H1 (cell line): ENCODE data around the gene SLC25A38. TPM values are rescaled to one million over a fixed set of nuclear protein-coding genes. Genes with fewer than 3 reads are reported as not detected.

Source experiments
- CTCF ChIA-PET: fragments of 300-600 bp; sonication (Branson Sonifier 250); formaldehyde crosslinking; loops from one replicate; lab custom pipeline; 2021; ENCODE audit not compliant: partially characterized antibody; lab: Charles Lee
- POLR2A ChIA-PET: fragments of 300-600 bp; sonication (Branson Sonifier 250); formaldehyde crosslinking; loops from one replicate; lab custom pipeline; 2021; ENCODE audit warnings: inconsistent platforms; ENCODE audit not compliant: partially characterized antibody; lab: Charles Lee
- DNase-seq, 2 experiments: peaks; one replicate each; pipeline versions ENCODE4 v3.0.0 to v3.0.0-alpha.2; 2010 to 2022; ENCODE audit warnings: low spot score in 2 of 2, low read depth in 1 of 2, mixed read lengths in 1 of 2
- FAIRE-seq: peaks from 2 replicates; lab custom pipeline; 2011; peaks lifted over from hg19 to GRCh38; lab: Jason Lieb, UNC
- H2AFZ ChIP-seq: 2 replicates; pipeline ENCODE4 v1.8.1; 2012; ENCODE audit warnings: low read length, inconsistent platforms
- H2AK5ac ChIP-seq: 2 replicates; pipeline ENCODE4 v1.6.1; 2013; ENCODE audit warnings: low read depth, low read length
- H2BK120ac ChIP-seq: replicated peaks from 2 replicates; pipeline ENCODE3; 2013; ENCODE audit warnings: low read depth, low read length, inconsistent platforms
- H2BK12ac ChIP-seq: 2 replicates; pipeline ENCODE4 v1.6.1; 2013; ENCODE audit warnings: low read depth, low read length
- H2BK15ac ChIP-seq: 2 replicates; pipeline ENCODE4 v1.6.1; 2013; ENCODE audit warnings: low read length
- H2BK20ac ChIP-seq: 2 replicates; pipeline ENCODE4 v1.6.1; 2013; ENCODE audit warnings: low read length
- H2BK5ac ChIP-seq: 2 replicates; pipeline ENCODE4 v1.6.1; 2013; ENCODE audit warnings: low read depth, low read length
- H3K14ac ChIP-seq: 2 replicates; pipeline ENCODE4 v1.6.1; 2013; ENCODE audit warnings: inconsistent platforms; ENCODE audit not compliant: insufficient read length
- H3K18ac ChIP-seq: 2 replicates; pipeline ENCODE4 v1.6.1; 2013; ENCODE audit warnings: low read length; ENCODE audit errors: extremely low read depth
- H3K23ac ChIP-seq: 2 replicates; pipeline ENCODE4 v1.6.1; 2013; ENCODE audit warnings: inconsistent platforms; ENCODE audit not compliant: insufficient read length
- H3K23me2 ChIP-seq: 2 replicates; pipeline ENCODE4 v1.6.1; 2013; ENCODE audit warnings: low read depth, low read length
- H3K27ac ChIP-seq: 2 replicates; pipeline ENCODE4 v1.6.1; 2011; ENCODE audit warnings: low read depth, low read length, inconsistent platforms
- H3K27me3 ChIP-seq, 4 experiments: replicated peaks in 1 of 4; 1 replicate in 1 of 4; 2 replicates in 3 of 4; pipeline versions ENCODE4 v1.6.1 to v1.8.1; 2011 to 2013; ENCODE audit warnings: low read length in 3 of 4, mild to moderate bottlenecking in 3 of 4, inconsistent platforms in 2 of 4, mixed read lengths in 2 of 4, moderate library complexity in 1 of 4; ENCODE audit not compliant: control insufficient read depth in 3 of 4, insufficient read depth in 3 of 4; ENCODE audit errors: extremely low read depth in 1 of 4
- H3K36me3 ChIP-seq, 4 experiments: 2 replicates each; pipeline versions ENCODE4 v1.6.1 to v1.8.1; 2011 to 2013; ENCODE audit warnings: mild to moderate bottlenecking in 4 of 4, low read length in 3 of 4, moderate library complexity in 2 of 4, control low read depth in 1 of 4, inconsistent platforms in 1 of 4; ENCODE audit not compliant: insufficient read depth in 4 of 4, control insufficient read depth in 2 of 4
- H3K4ac ChIP-seq: replicated peaks from 2 replicates; pipeline ENCODE3; 2013; ENCODE audit warnings: low read length, low read depth, mixed read lengths, inconsistent platforms; ENCODE audit not compliant: insufficient read length
- H3K4me1 ChIP-seq, 4 experiments: replicated peaks in 1 of 4; 1 replicate in 1 of 4; 2 replicates in 3 of 4; pipeline versions ENCODE4 v1.6.1 to v1.8.1; 2011 to 2013; ENCODE audit warnings: low read length in 3 of 4, inconsistent platforms in 2 of 4, mixed read lengths in 1 of 4; ENCODE audit not compliant: insufficient read depth in 4 of 4, control insufficient read depth in 3 of 4
- H3K4me2 ChIP-seq, 2 experiments: 2 replicates each; pipeline versions ENCODE4 v1.6.1 to v1.8.1; 2011 to 2013; ENCODE audit warnings: low read depth in 2 of 2, low read length in 2 of 2, control low read depth in 1 of 2, inconsistent platforms in 1 of 2, mild to moderate bottlenecking in 1 of 2; ENCODE audit not compliant: insufficient read depth in 1 of 2
- H3K4me3 ChIP-seq, 4 experiments: fragments of 200-600, 300-600 bp in 1 of 4; sonication (generic), shearing (Covaris generic), sonication (Bioruptor Twin) in 1 of 4; 2 replicates each; pipeline versions ENCODE4 v1.5.1 to v1.8.1; 2011 to 2016; ENCODE audit warnings: low read length in 4 of 4, low read depth in 3 of 4, control low read depth in 2 of 4, inconsistent platforms in 2 of 4, mild to moderate bottlenecking in 2 of 4, mixed read lengths in 1 of 4, moderate library complexity in 1 of 4; ENCODE audit not compliant: insufficient read depth in 2 of 4; ENCODE audit errors: extremely low read depth in 1 of 4
- H3K56ac ChIP-seq: replicated peaks from 2 replicates; pipeline ENCODE3; 2013; ENCODE audit warnings: low read depth, mild to moderate bottlenecking, mixed read lengths, low read length, inconsistent platforms; ENCODE audit not compliant: insufficient read length
- H3K79me1 ChIP-seq: 2 replicates; pipeline ENCODE4 v1.6.1; 2013; ENCODE audit warnings: low read depth, low read length, control low read depth
- H3K79me2 ChIP-seq, 2 experiments: 2 replicates each; pipeline versions ENCODE4 v1.6.1 to v1.8.1; 2012 to 2013; ENCODE audit warnings: low read length in 2 of 2, mild to moderate bottlenecking in 2 of 2, inconsistent platforms in 1 of 2; ENCODE audit not compliant: insufficient read depth in 2 of 2, control insufficient read depth in 1 of 2
- H3K9ac ChIP-seq, 4 experiments: replicated peaks in 1 of 4; 1 replicate in 1 of 4; 2 replicates in 3 of 4; pipeline versions ENCODE4 v1.6.1 to v1.8.1; 2011 to 2013; ENCODE audit warnings: low read depth in 3 of 4, low read length in 3 of 4, control low read depth in 2 of 4, mild to moderate bottlenecking in 2 of 4, moderate library complexity in 2 of 4, inconsistent platforms in 1 of 4; ENCODE audit errors: extremely low read depth in 1 of 4
- H3K9me3 ChIP-seq, 2 experiments: 2 replicates each; pipeline versions ENCODE4 v1.6.1 to v1.8.1; 2012 to 2013; ENCODE audit warnings: mild to moderate bottlenecking in 2 of 2, moderate library complexity in 2 of 2, control low read depth in 1 of 2, inconsistent platforms in 1 of 2, low read depth in 1 of 2, low read length in 1 of 2, mixed read lengths in 1 of 2; ENCODE audit not compliant: insufficient read depth in 2 of 2
- H4K20me1 ChIP-seq, 2 experiments: replicated peaks in 1 of 2; 2 replicates each; pipeline versions ENCODE3 to v1.8.1; 2011 to 2013; ENCODE audit warnings: inconsistent platforms in 2 of 2, low read length in 2 of 2, mild to moderate bottlenecking in 1 of 2; ENCODE audit not compliant: insufficient read depth in 2 of 2, control insufficient read depth in 1 of 2
- H4K5ac ChIP-seq: 2 replicates; pipeline ENCODE4 v1.6.1; 2013; ENCODE audit warnings: low read length, low read depth, mixed read lengths, inconsistent platforms; ENCODE audit not compliant: insufficient read length
- H4K8ac ChIP-seq: 2 replicates; pipeline ENCODE4 v1.8.0; 2013; ENCODE audit warnings: mild to moderate bottlenecking, moderate library complexity, low read length, inconsistent platforms; ENCODE audit not compliant: insufficient read depth; ENCODE audit errors: extremely low read depth
- H4K91ac ChIP-seq: replicated peaks from 2 replicates; pipeline ENCODE3; 2013; ENCODE audit warnings: low read length, mixed read lengths, inconsistent platforms; ENCODE audit not compliant: insufficient read length
- ATF2 ChIP-seq: IDR thresholded peaks from 2 replicates; pipeline ENCODE4 v1.6.1; 2012; ENCODE audit warnings: low read length, inconsistent platforms
- CBX8 ChIP-seq: fragments of 300-800, 300-1000 bp; sonication (generic); IDR thresholded peaks from 2 replicates; pipeline ENCODE4 v1.7.1; 2016; ENCODE audit warnings: low read depth, low read length, borderline replicate concordance
- CEBPB ChIP-seq: IDR thresholded peaks from 2 replicates; pipeline ENCODE4 v1.6.1; 2012; ENCODE audit warnings: low read depth, low read length
- CHD1 ChIP-seq: IDR thresholded peaks from 2 replicates; pipeline ENCODE4 v1.6.1; 2012; ENCODE audit warnings: low read depth, low read length, improper control_type of control experiment
- E2F6 ChIP-seq: IDR thresholded peaks from 2 replicates; pipeline ENCODE4 v1.6.1; 2012; ENCODE audit warnings: inconsistent platforms
- HDAC6 ChIP-seq: IDR thresholded peaks from one replicate; pipeline ENCODE4 v1.7.1; 2012; ENCODE audit warnings: low read depth, mild to moderate bottlenecking, inconsistent platforms, low read length, moderate library complexity
- MAX ChIP-seq: IDR thresholded peaks from 2 replicates; pipeline ENCODE4 v1.6.1; 2012; ENCODE audit warnings: inconsistent platforms
- SIN3A ChIP-seq, 2 experiments: IDR thresholded peaks in 1 of 2; conservative IDR thresholded peaks in 1 of 2; 2 replicates each; pipeline ENCODE4 v1.6.1; 2011 to 2012; ENCODE audit warnings: low read length in 2 of 2, improper control_type of control experiment in 1 of 2, low read depth in 1 of 2, mild to moderate bottlenecking in 1 of 2
- SIX5 ChIP-seq: IDR thresholded peaks from 2 replicates; pipeline ENCODE4 v1.6.1; 2011; ENCODE audit warnings: mild to moderate bottlenecking, low read depth, low read length
- SUZ12 ChIP-seq: fragments of 200-600 bp; sonication (generic); IDR thresholded peaks from 2 replicates; pipeline ENCODE4 v1.6.1; 2012; ENCODE audit warnings: mild to moderate bottlenecking, inconsistent platforms, low read length, moderate library complexity, mixed read lengths
- TBP ChIP-seq: IDR thresholded peaks from 2 replicates; pipeline ENCODE4 v1.6.1; 2011; ENCODE audit warnings: low read depth, low read length, improper control_type of control experiment
- ZNF274 ChIP-seq: IDR thresholded peaks from 2 replicates; pipeline ENCODE4 v1.7.0; 2012; ENCODE audit warnings: low read length, borderline replicate concordance; ENCODE audit errors: extremely low read depth
- WGBS, 2 experiments: shearing (Covaris generic) in 1 of 2; methylation state at CpG; one replicate each; pipeline versions ENCODE4 v1.1.6 to v1.1.7; 2013 to 2015; ENCODE audit warnings: low lambda C conversion rate in 2 of 2, mixed read lengths in 2 of 2, inconsistent platforms in 1 of 2, low coverage in 1 of 2, missing lambda C conversion rate in 1 of 2; ENCODE audit not compliant: insufficient replicate concordance in 2 of 2, insufficient coverage in 1 of 2, insufficient read length in 1 of 2; ENCODE audit errors: extremely low coverage in 1 of 2, missing lambda C conversion rate in 1 of 2; 5-methylcytosine and 5-hydroxymethylcytosine counted together
- polyA plus RNA-seq, 7 experiments: library from polyadenylated mRNA; depleted of rRNA in 3 of 7; stranded (reverse) in 5 of 7; unstranded in 2 of 7; fragments of >200 nt in 5 of 7; fragments of 200-250 nt in 2 of 7; gene quantifications; 1 replicate in 5 of 7; 2 replicates in 1 of 7; 4 replicates in 1 of 7; pipeline versions ENCODE4 v1.2.1 to v1.2.3, GENCODE V29; 2011 to 2013; ENCODE audit warnings: missing spikeins in 2 of 7, mixed read lengths in 2 of 7
- total RNA-seq: library from RNA; stranded (reverse); fragmentation: NEBNext Ultra II Directional; extraction: Animal tissue kit (Norgen Biotek cat#: 25700); gene quantifications from 2 replicates; pipeline ENCODE4 v1.2.1, GENCODE V29; 2021

The SLC25A38 gene
- total and polyA plus RNA-seq, 2 of the 8 experiments (the other 6 are each of a cell fraction or from before 2014, with no cell fraction given) = 41.2 to 45.8 TPM

- Histone ChIP-seq H3K36me3 (no peaks in the 10 kb centered on the region; a peak in 1 of 8 replicates), H3K23me2 (no peaks in the 10 kb centered on the region), H4K5ac (no peak overlapping the region), H3K9me3 (no peaks in the 10 kb centered on the region), H3K4me1 (no peaks in the 10 kb centered on the region), H2AK5ac (no peak overlapping the region), H2BK20ac (no peak overlapping the region), H2BK120ac (no peak overlapping the region), H3K79me2 (no peaks in the 10 kb centered on the region), H4K8ac (no peak overlapping the region), H3K79me1 (no peaks in the 10 kb centered on the region), H2BK12ac (no peak overlapping the region), H2AFZ (no peak overlapping the region), H3K56ac (no peak overlapping the region), H2BK5ac (no peak overlapping the region), H4K91ac (no peak overlapping the region), H3K4me3 (no peak overlapping the region), H3K9ac (no peak overlapping the region), H4K20me1 (no peaks in the 10 kb centered on the region), H3K27ac (no peak overlapping the region), H3K18ac (no peak overlapping the region), H3K27me3 (no peaks in the 10 kb centered on the region), H3K4me2 (no peak overlapping the region), H3K23ac (no peak overlapping the region), H2BK15ac (no peak overlapping the region), H3K4ac (no peak overlapping the region), H3K14ac (no peak overlapping the region)
- FAIRE-seq (no peak), DNase-seq (no peak)
- POLR2A ChIA-PET = interaction anchor here (1.1 to 13.1 kb wide), 4 partner anchors 12 to 73 kb away, joined by 3 to 141 read pairs (median 9); partner anchors contain the start of gene RPSA
- 77% methylated on average over 1 of the region's 1 CpG; no CpG with 5 or more reads in 1 of the 2 experiments for WGBS, 2 experiments
- CTCF ChIA-PET = interaction anchor here (0.8 to 2.1 kb wide), 4 partner anchors 15 to 73 kb away, joined by 3 to 6 read pairs (median 4); no protein-coding TSS in a partner anchor
- TF ChIP-seq HDAC6 (no peak), ZNF274 (no peak), E2F6 (no peak), CBX8 (no peak), SIN3A (conservative IDR thresholded peaks at IDR 0.05 in 1 of 2, IDR thresholded peaks at IDR 0.05 in 1 of 2; ENCODE audit: low read depth in 1 of 2, low read length in 2 of 2) (no peak), MAX (no peak), SUZ12 (no peak), TBP (no peak), CEBPB (no peak), ATF2 (no peak), SIX5 (no peak), CHD1 (no peak)
Observed at GRCh38 chr3:39426312-39426711, 43.1 kb downstream of the SLC25A38 start.
